ENCODE measurements around the gene KCNJ1. TPM values are rescaled to one million over a fixed set of nuclear protein-coding genes. Genes with fewer than 3 reads are reported as not detected.

KCNJ1 gene
- total and polyA plus RNA-seq, 9 of the 15 experiments (the other 6 are each of a cell fraction or from before 2014, with no cell fraction given) = not detected

GRCh38 chr11:128796270-128796669, 70.8 kb downstream of the KCNJ1 start:
- BruUV-seq (replicated peaks) = no TSS peak
- ChIA-PET POLR2A (no interaction called here), CTCF (ENCODE audit: low intra/inter-chr PET ratio) (no interaction called here)
- Histone ChIP-seq H2AFZ (ENCODE audit: low read depth, low read length) (no peak overlapping the region), H3K4me2 (ENCODE audit: insufficient read depth, low read length) (no peak overlapping the region), H3K79me2 (ENCODE audit: control insufficient read depth, insufficient read depth, low read length) (no peaks in the 10 kb centered on the region), H3K27ac (ENCODE audit: extremely low read depth, low read depth, low read length) (no peak overlapping the region), H4K20me1 (replicated peaks; ENCODE audit: control insufficient read depth, insufficient read depth, low read length) (no peaks in the 10 kb centered on the region), H3K36me3 (ENCODE audit: control insufficient read depth, insufficient read depth, low read length) (no peaks in the 10 kb centered on the region), H3K9ac (ENCODE audit: insufficient read depth in 1 of 2, low read depth in 2 of 2, low read length in 2 of 2) (no peak overlapping the region), H3K4me1 (replicated peaks in 1 of 2; ENCODE audit: control insufficient read depth in 2 of 2, insufficient read depth in 2 of 2, low read length in 2 of 2) (no peaks in the 10 kb centered on the region), H3K27me3 (ENCODE audit: control insufficient read depth in 2 of 2, insufficient read depth in 2 of 2, low read length in 2 of 2) (no peaks in the 10 kb centered on the region; a peak in 1 of 5 replicates), H3K9me3 (replicated peaks; ENCODE audit: control insufficient read depth, insufficient read depth, low read depth, low read length) (no peaks in the 10 kb centered on the region), H3K9me1 (ENCODE audit: control insufficient read depth, insufficient read depth, low read length) (peaks cover 2% of the 10 kb centered on the region), H3K4me3 (no peak overlapping the region)
- 0% methylated on average over 2 of the region's 2 CpGs for WGBS (ENCODE audit: insufficient coverage, low coverage, missing lambda C conversion rate)
- ATAC-seq (no peak), FAIRE-seq (no peak), DNase-seq (ENCODE audit: extremely low read depth in 1 of 4, low spot score in 3 of 4) (no peak)
- intact Hi-C loops (cut with micrococcal nuclease) (no loop called here), in situ Hi-C loops (cut with MboI) (no loop called here)
- no peak for TF ChIP-seq ZNF431 (CRISPR knock-in tag; IDR thresholded peaks at IDR 0.05)
- TF ChIP-seq ID3 (CRISPR knock-in tag; IDR thresholded peaks at IDR 0.05) = no peak
- no peak for TF ChIP-seq ID3 (tag; IDR thresholded peaks at IDR 0.05)
- no peak for TF ChIP-seq ZNF347 (CRISPR knock-in tag; IDR thresholded peaks at IDR 0.05; ENCODE audit: low read depth)
- TF ChIP-seq RHOXF2B (CRISPR knock-in tag; conservative IDR thresholded peaks at IDR 0.05) = no peak
- no peak for TF ChIP-seq FOXK1 (CRISPR knock-in tag; IDR thresholded peaks at IDR 0.05; ENCODE audit: borderline replicate concordance)
- TF ChIP-seq ZNF639 (CRISPR knock-in tag; conservative IDR thresholded peaks at IDR 0.05 in 1 of 2, IDR thresholded peaks at IDR 0.05 in 1 of 2) = no peak
- TF ChIP-seq HDAC3 (IDR thresholded peaks at IDR 0.05; ENCODE audit: borderline replicate concordance, partially characterized antibody) = no peak
- no peak for TF ChIP-seq GTF3C2 (IDR thresholded peaks at IDR 0.05; ENCODE audit: borderline replicate concordance, extremely low read depth, insufficient read length)
